Measurements from ENCODE around the gene ZNHIT2. TPM values are rescaled to one million over a fixed set of nuclear protein-coding genes. Genes with fewer than 3 reads are reported as not detected.
"Not testable (repeated sequence)": the region's sequence is repeated elsewhere in the genome, so short reads cannot be mapped to it uniquely, and the experiment has no call there.

The ZNHIT2 gene
- total RNA-seq, 4 donors from 2014 or later, result 12.1 to 18.6 (median 15.3) TPM

GRCh38 chr11:65157336-65157735 lies 39.8 kb upstream of the ZNHIT2 start:
- no peak for ATAC-seq (ENCODE audit: low FRiP score)
- DNase-seq (ENCODE audit: low spot score), result no peak
- TF ChIP-seq, protein P1, sequence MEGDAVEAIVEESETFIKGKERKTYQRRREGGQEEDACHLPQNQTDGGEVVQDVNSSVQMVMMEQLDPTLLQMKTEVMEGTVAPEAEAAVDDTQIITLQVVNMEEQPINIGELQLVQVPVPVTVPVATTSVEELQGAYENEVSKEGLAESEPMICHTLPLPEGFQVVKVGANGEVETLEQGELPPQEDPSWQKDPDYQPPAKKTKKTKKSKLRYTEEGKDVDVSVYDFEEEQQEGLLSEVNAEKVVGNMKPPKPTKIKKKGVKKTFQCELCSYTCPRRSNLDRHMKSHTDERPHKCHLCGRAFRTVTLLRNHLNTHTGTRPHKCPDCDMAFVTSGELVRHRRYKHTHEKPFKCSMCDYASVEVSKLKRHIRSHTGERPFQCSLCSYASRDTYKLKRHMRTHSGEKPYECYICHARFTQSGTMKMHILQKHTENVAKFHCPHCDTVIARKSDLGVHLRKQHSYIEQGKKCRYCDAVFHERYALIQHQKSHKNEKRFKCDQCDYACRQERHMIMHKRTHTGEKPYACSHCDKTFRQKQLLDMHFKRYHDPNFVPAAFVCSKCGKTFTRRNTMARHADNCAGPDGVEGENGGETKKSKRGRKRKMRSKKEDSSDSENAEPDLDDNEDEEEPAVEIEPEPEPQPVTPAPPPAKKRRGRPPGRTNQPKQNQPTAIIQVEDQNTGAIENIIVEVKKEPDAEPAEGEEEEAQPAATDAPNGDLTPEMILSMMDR (IDR thresholded peaks at IDR 0.05), result no peak

GRCh38 chr11:65156926-65157325 lies 39.4 kb upstream of the ZNHIT2 start:
- TF ChIP-seq, protein P1 (IDR thresholded peaks at IDR 0.05), result no peak
- ATAC-seq (ENCODE audit: low FRiP score), result no peak

GRCh38 chr11:65156256-65156655 lies 38.8 kb upstream of the ZNHIT2 start:
- TF ChIP-seq, protein P1 (IDR thresholded peaks at IDR 0.05), result no peak
- DNase-seq (ENCODE audit: low spot score) (no peak), ATAC-seq (ENCODE audit: low FRiP score) (no peak)

More at GRCh38 chr11:65156926-65157325, 39.4 kb upstream of the ZNHIT2 start:
- no peak for DNase-seq (ENCODE audit: low spot score)

DNA sequence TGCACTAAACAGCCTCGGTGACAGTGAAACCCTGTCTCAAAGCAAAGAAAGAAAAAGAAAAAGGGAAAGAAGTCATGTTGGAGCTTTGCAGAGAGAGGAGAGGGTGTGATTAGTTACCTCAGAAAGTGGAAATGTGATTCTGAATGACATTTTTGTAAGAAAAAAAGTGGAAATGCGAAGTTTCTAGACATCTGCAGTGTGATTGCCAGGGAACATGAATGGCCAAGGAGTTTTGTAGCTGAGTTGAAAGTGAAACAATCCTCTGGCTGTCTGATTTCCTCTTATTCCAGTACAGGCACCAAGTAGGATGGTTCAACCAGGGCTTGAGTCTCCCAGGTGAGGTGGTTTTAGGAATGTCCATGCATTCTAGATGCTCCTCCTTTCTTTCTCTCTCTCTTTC lies 34.6 kb upstream of the ZNHIT2 start:
- ATAC-seq (ENCODE audit: low FRiP score) (no peak), DNase-seq (ENCODE audit: low spot score) (no peak)
- TF ChIP-seq, protein P1 (IDR thresholded peaks at IDR 0.05), result no peak

- DNase-seq (ENCODE audit: low spot score) (no peak), ATAC-seq (ENCODE audit: low FRiP score) (no peak)
- TF ChIP-seq, protein P1 (IDR thresholded peaks at IDR 0.05), result no peak
Measured at GRCh38 chr11:65151331-65151899, 33.9 kb upstream of the ZNHIT2 start.

DNA sequence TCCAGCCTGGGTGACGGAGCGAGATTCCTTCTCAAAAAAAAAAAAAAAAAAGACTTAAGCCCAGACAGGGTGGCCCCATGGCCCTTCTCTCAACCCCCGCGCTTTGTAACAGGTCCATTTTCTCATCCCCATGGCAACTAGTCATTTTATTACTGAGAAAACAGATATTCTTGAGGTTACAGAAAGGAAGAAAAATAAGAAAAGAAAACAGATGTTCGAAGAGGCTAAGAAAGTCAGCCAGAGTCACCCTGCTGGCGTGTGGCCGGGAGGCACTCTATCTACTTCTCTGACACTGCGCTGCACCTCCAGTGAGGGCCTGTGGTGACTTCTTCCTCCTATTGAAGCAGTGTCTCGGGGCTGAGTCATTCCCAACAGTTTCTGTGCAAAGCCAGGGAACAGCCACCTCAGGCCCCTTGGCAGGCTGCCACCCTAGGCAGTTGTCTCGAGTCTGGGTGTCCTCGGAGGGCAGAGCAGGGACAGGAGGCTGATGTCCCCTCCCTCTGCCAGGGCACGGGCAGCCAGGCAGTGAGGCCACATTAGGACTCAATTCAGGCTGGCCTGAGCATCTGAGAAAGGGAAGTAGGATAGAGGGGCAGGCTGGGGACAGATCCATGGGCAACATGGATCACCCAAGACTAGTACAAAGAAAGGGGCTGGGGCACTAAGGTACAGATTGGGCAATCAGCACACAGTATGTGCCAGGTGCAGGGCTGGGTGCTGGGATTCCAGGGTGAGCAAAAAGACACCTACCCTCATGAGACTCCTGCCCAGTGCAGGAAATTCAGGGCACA lies 33.2 kb upstream of the ZNHIT2 start:
- peak; percentile 61 for DNase-seq (ENCODE audit: low spot score)
- TF ChIP-seq, protein P1 (IDR thresholded peaks at IDR 0.05), result no peak
- ATAC-seq (ENCODE audit: low FRiP score), result peak; percentile 69

GRCh38 chr11:65150131-65150508 lies 32.6 kb upstream of the ZNHIT2 start:
- DNase-seq (ENCODE audit: low spot score); ATAC-seq (ENCODE audit: low FRiP score): not testable (repeated sequence)

All from omental fat pad (tissue), 4 donors.